ENCODE results near the gene HOXA1.
A peak's percentile ranks its signal among the peaks of the same experiment; 100 is the strongest.

HOXA1 gene

GRCh38 chr7:27131390-27131819 lies 35.6 kb upstream of the HOXA1 start:
- DNase-seq (ENCODE audit: low read depth in 2 of 2) = no peak

GRCh38 chr7:27130540-27131389 lies 35.0 kb upstream of the HOXA1 start, which contains the start of gene HOXA4:
Gene HOXA4 (minus strand): TSS chr7:27130757. CDS start chr7:27130733, 24 bp downstream.
- peak; percentile 68 to 72 for DNase-seq (ENCODE audit: low read depth in 2 of 2)

GRCh38 chr7:27129729-27130539 lies 34.1 kb upstream of the HOXA1 start:
- DNase-seq (ENCODE audit: low read depth in 2 of 2) = no peak

DNA sequence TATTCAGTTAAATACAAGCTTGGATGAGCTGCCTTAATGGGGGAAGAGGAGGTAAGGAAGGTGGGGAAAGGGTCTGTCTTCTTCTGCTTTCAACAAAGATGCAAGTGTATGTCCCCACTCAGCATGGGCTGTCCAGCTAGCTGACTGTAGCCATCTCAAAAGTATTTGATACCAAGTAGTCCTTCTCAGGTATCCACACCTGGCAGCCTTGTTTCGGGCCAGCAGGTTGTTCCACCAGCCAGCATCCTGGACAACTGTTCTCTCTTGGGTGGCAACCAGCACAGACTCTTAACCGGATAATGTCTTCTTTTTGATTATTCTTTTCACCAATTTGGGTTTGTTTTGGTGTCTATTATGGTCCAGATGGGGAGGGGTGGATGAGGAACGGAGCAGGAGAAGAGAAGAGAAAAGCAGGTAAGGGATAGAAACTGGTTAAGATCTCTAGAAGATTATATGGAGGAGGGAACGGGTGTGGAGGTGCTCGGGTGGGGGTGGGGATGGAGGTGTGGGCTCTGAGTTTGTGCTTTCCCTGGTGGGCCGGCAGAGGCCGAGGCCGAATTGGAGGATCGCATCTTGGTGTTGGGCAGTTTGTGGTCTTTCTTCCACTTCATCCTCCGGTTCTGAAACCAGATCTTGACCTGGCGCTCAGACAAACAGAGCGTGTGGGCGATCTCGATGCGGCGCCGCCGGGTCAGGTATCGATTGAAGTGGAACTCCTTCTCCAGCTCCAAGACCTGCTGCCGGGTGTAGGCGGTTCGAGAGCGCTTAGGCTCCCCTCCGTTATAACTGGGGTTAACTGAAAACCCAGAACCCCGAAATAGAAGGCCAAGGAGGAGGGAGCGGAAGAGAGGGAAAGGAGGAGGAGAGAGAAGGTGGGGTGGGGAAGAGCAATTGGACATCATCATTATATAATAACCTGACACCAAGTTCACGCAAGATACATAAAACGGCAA lies 33.3 kb upstream of the HOXA1 start:
- no peak for DNase-seq (ENCODE audit: low read depth in 2 of 2)

- no peak for DNase-seq (ENCODE audit: low read depth in 2 of 2)
These were observed 32.2 kb upstream of the HOXA1 start for GRCh38 chr7:27128034-27128433.

DNA sequence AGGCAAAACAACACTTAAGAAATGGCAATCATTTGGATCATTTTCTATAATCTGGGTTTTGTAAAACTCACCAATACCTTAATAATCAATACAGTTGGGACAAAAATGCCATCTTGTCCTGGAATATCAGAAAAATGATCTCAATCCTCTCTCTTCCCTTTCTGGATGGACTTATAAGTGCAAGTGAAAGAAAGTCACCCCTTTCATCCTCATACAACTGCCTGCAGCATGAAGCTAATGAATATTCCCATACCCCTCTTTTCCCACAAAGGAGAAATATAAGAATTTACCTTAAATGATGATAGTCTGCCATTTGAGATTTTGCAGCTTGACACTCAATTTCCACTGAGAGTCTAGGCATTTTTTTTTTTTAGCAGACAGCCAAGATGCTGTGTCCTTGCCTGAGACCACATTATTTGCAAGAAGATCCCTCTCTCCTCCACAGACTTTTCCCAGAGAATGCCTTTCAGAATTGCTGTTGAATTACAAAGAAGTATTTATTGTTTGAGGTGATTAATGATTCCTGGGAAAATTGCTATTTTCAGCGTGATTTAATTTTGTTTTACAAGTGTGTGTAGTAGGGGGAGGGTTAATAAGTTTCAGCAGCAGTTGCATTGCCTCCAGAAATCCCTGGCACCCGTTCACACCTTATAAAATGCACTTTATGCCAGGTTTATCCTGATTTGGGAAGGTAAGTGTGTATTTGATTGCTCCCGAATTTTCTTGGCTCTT lies 31.0 kb upstream of the HOXA1 start:
- DNase-seq (ENCODE audit: low read depth in 2 of 2) = no peak

DNA sequence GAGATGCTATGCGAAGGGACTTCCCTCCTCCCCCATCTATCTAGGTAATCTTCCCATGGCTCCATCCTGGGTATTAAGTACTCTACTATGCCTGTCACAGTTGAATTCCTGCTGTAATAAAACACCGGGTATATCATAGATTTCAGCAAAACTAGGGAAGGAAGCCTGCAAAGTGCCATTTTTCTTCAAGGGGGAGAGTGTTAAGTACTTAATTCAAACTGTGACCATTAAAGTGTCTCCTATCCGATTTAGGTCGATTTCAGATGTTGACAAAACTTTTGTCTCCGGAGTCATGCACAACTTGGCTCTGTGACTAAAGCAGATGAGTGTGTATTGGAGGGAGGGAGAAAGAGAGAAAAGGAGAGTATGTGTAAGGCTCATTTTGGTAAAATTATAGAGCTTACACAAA lies 30.2 kb upstream of the HOXA1 start:
- no peak for DNase-seq (ENCODE audit: low read depth in 2 of 2)

DNA sequence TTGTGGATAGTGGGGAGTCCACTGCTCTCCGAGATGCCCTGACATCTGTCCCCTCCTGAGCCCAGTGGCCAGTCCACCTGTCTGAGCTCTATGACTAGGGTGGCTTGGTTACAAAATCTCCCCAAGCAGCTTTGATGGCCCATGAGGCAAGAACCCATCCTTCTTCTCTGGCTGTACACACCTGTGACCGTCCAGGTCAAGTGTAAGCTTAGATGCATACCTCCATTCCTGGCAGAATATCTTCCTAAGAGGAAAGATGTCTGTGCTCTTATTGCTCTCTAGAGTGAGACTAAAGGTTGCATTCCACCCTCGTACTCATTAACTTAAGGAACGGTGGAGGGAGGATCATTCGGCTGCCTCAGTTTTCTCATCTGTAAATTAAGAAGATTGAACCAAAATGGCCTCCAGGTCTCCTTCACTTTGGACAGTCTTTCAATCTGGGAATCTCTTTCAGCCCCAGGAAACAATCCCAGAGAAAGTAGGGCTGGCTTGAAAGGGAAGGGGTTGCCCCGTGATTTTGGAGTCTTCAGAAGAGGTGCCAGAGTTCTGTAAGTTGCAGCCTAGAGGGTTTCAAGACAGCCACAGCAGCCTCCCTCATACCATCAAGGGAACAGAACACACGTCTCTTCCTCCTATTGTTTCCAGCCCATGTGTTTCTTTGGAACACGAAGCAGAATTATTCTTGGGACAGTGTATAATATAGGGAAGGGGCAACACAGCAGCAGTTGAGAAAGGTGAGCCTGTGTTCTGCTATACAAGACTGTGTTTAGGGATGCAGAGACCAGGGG lies 29.3 kb upstream of the HOXA1 start:
- DNase-seq (ENCODE audit: low read depth in 2 of 2) = no peak

- no peak for DNase-seq (ENCODE audit: low read depth in 2 of 2)
These were observed 28.5 kb upstream of the HOXA1 start for GRCh38 chr7:27124096-27124901.

DNA sequence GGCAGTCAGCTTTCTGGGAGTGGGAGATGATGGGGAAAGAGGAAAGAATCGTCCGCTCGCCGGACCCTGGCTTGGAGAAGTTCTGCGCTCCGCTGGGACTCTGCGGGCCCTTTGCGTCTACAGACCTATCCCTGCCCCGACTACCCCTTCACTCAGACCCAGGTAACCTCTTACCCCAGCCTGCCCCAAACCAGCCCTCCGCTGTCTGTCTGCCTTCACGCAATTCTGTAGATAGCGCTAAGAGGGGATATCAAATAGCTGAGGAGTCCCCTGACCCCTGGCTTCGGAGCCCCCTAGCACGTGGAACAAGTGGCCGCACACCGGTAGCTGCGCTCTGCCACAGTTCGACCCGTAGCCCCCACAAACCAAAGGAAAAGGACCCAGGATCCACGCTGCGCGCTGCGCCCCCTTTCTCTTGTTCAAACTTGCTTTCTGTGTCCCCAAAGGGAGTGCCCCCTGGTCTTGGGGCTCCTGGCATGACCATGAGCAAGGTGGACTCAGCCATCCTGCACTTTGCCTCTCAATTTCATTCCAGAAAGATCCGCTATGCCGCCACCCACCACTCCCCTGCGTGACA lies 27.8 kb upstream of the HOXA1 start:
- DNase-seq (ENCODE audit: low read depth in 2 of 2) = no peak

DNA sequence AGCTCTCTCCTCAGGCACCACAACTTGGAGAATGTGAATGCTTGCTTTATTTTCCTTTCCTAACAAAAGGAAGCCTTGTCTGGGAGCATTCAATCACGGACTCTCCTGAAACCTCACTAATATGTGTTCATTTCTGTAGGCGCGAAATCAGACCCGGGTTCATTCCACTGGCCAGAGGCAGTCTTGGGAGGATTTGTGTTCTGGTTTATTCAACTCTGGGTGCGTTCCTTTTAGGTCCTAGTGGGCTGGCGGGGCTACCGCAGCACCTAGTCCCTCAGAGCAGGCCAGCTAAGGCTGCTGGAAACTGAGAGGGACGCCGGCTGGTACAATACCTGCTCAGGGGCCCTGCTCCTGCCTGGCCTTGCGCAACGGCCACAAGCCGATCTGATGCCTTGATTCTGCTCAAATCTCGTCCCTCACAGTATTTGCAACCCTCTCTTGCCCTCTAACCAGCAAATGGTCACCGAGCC lies 27.2 kb upstream of the HOXA1 start:
- no peak for DNase-seq (ENCODE audit: low read depth in 2 of 2)

DNA sequence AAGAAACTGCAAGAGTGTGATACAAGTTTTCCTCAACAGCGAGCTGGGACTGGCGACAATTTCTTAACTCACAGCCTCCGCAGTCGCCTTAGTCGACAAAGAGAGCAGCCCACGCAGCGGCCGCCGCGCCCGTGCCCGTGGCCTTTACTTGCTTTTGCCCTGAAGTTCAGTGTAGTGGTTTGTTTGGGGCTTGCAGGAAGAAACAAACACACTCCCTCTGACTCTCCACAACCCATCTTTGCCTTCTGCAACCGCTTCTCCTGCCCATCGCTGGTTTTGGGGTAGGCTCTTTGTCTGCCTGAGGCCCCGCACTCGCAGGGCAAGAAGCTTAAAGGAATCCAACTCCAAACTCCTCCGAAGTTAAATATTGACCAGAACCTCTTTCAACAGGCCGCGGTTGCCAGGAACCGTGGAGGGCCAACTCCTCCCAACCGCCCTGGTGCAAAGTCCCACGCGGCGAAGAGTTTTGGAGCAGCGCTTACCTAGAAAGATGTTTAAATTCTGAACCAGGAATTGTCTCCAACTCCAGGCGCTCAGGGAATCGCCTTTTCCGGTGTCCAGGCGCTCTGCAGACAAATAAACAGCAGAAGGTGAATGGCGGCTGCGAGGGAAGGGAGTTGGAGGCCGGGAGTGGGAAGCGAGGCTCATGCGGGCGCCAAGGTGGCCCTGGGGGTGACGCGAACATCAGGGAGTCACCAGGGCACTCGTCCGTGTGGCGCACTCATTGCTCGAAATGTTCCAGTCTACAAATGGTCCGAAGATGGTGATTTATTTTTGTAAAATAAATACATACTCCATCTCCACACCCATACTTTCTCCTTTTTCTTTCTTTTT lies 26.5 kb upstream of the HOXA1 start:
- no peak for DNase-seq (ENCODE audit: low read depth in 2 of 2)

- DNase-seq (ENCODE audit: low read depth in 2 of 2) = no peak
These were observed 25.9 kb upstream of the HOXA1 start for GRCh38 chr7:27121684-27122076.

DNA sequence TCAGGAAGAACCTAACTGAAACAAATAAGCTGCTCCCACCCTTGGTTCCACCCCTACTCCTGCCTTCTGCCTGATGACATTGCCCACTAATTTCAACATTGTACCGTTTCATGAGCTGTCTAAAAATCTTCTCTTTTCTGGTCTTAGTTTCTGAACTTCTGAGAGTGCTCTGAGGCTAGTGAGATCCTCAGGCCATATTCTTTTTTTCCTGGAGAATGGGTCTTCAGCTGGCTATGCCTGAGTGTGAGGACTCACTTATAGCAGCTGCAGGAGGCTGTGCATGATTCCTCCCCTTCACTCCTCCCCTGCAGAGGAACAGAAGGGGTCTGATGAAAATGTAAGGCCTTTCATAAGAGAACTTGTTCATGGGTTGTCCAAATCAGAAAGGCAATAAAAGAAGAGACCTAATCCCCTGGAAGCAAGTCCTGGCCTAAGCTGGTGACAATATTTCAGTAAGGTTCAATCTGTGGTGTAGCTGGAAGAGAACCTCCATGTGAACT lies 23.7 kb upstream of the HOXA1 start:
- no peak for DNase-seq (ENCODE audit: low read depth in 2 of 2)

DNA sequence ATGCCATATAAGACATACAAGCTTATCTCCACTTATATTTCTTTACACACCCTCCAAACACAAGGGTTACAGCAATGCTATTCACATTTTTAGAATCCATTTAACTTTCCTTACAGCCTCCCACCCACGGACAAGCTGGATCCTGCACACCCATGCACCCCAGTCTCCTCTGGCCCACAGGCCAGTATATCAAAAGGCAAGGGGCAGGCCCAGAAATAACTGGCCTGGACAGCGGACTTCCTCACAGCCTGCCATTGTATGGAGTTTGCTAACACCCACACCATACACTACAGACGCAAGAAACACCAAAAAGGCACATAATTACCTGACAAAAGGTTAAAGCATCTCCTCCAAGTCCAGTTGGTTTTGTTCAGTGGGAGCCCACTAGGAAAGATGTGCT lies 22.8 kb upstream of the HOXA1 start:
- DNase-seq (ENCODE audit: low read depth in 2 of 2) = no peak

DNA sequence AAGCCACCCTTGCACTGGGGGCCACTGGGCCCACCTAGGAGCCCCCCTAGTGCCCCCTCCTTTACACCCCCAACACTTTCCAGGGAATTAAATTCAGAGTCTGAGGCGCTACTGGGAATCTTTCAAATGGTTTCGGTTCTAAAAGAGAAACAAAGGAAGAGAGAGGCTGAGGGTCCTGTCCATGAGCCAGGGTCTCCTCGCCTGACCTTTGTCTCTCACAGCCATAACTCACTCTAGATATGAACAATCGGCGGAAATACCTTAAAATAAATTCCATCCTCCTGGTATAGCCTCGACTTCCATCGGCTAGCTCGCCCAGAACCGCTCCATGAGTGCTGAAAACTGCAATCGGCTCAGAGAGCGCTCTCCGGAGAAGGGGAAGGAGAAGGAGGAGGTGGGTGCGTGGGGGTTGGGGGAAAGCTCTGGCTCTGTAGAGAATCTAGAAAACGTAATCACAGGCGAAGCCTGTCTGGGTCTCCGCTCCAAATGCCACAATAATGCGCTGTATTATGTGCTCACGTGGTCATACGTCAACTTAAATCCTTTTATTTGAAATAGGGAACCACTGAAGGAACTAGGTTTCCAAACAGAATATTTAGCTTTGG lies 22.2 kb upstream of the HOXA1 start:
- no peak for DNase-seq (ENCODE audit: low read depth in 2 of 2)
